Measurements from ENCODE around the gene TAGLN3. TPM values are rescaled to one million over a fixed set of nuclear protein-coding genes. Genes with fewer than 3 reads are reported as not detected.

The TAGLN3 gene
- total RNA-seq, 1 experiment from 2014 or later = 0.37 TPM

GRCh38 chr3:111981457-111981763, 17.3 kb upstream of the TAGLN3 start:
- DNase-seq (ENCODE audit: low spot score) = no peak
- ChIA-PET POLR2A (ENCODE audit: low non-redundant PET) (no interaction called here), CTCF (no interaction called here)
- peaks cover 4% of the 10 kb centered on the region for H3K36me3 ChIP-seq (ENCODE audit: insufficient read depth, low read length, poor library complexity, severe bottlenecking)
- TF ChIP-seq EZH2 (IDR thresholded peaks at IDR 0.05; ENCODE audit: borderline replicate concordance, low read depth, low read length, poor library complexity, severe bottlenecking) (no peak), CTCF (conservative IDR thresholded peaks at IDR 0.05; ENCODE audit: low read depth, low read length) (no peak)
- no peak overlapping the region for H3K27ac ChIP-seq (ENCODE audit: low read depth, low read length, poor library complexity, severe bottlenecking)
- H3K27me3 ChIP-seq (replicated peaks; ENCODE audit: insufficient read depth, low read depth, low read length, poor library complexity) = no peaks in the 10 kb centered on the region
- H3K4me1 ChIP-seq (ENCODE audit: insufficient read depth, low read length, poor library complexity, severe bottlenecking) = peaks cover 7% of the 10 kb centered on the region
- no TSS peak for BruUV-seq (replicated peaks)
- intact Hi-C loops (cut with micrococcal nuclease; ENCODE audit: unreplicated experiment) = no loop called here
- H3K4me3 ChIP-seq (ENCODE audit: low read depth, low read length, poor library complexity, severe bottlenecking) = no peak overlapping the region
- H3K9me3 ChIP-seq (ENCODE audit: low read depth, low read length, poor library complexity, severe bottlenecking) = no peaks in the 10 kb centered on the region

DNA sequence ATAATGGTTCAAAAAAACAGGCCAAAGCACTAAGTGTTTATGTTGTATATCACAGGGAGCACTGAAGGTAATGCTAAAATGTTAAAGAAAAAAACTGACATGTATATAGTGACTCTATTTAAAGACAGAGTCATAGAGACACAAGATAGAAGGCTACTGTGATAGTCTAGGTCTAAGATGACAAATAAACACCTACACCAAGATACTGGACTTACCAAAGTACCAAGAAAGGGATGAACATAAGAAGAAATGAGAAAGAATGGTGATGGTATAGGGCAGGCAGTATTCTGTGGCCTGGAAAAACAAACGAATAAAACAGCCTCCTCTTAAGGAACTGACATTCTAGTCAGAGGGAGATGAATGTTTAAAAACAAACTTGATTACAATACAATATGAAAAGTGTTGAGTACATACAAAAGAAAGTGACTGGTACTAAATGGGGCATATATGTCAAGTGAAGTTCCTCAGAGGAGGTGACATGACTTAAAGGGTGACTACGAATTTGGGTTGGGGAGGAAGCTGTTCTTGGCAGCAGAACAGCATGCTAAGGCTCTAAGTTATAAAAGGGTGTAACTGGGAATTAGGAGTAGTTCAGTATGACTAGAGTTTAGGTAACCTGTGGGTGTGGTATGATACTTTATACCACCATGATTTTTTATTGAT, 14.0 kb upstream of the TAGLN3 start:
- Histone ChIP-seq H3K27me3 (replicated peaks; ENCODE audit: insufficient read depth, low read depth, low read length, poor library complexity) (no peaks in the 10 kb centered on the region), H3K27ac (ENCODE audit: low read depth, low read length, poor library complexity, severe bottlenecking) (no peak overlapping the region), H3K4me1 (ENCODE audit: insufficient read depth, low read length, poor library complexity, severe bottlenecking) (peaks cover 7% of the 10 kb centered on the region), H3K9me3 (ENCODE audit: low read depth, low read length, poor library complexity, severe bottlenecking) (no peaks in the 10 kb centered on the region), H3K4me3 (ENCODE audit: low read depth, low read length, poor library complexity, severe bottlenecking) (no peak overlapping the region), H3K36me3 (ENCODE audit: insufficient read depth, low read length, poor library complexity, severe bottlenecking) (peaks cover 23% of the 10 kb centered on the region)
- BruUV-seq (replicated peaks) = no TSS peak
- TF ChIP-seq CTCF (conservative IDR thresholded peaks at IDR 0.05; ENCODE audit: low read depth, low read length) (no peak), EZH2 (IDR thresholded peaks at IDR 0.05; ENCODE audit: borderline replicate concordance, low read depth, low read length, poor library complexity, severe bottlenecking) (no peak)
- ChIA-PET CTCF (no interaction called here), POLR2A (ENCODE audit: low non-redundant PET) (no interaction called here)
- intact Hi-C loops (cut with micrococcal nuclease; ENCODE audit: unreplicated experiment) = no loop called here
- DNase-seq (ENCODE audit: low spot score) = no peak

GRCh38 chr3:111986800-111987199, 11.9 kb upstream of the TAGLN3 start:
- POLR2A ChIA-PET (ENCODE audit: low non-redundant PET) = no interaction called here

More at GRCh38 chr3:111986800-111987199, 11.9 kb upstream of the TAGLN3 start:
- Histone ChIP-seq H3K36me3 (ENCODE audit: insufficient read depth, low read length, poor library complexity, severe bottlenecking) (peaks cover 36% of the 10 kb centered on the region), H3K4me3 (ENCODE audit: low read depth, low read length, poor library complexity, severe bottlenecking) (no peak overlapping the region), H3K4me1 (ENCODE audit: insufficient read depth, low read length, poor library complexity, severe bottlenecking) (no peaks in the 10 kb centered on the region), H3K9me3 (ENCODE audit: low read depth, low read length, poor library complexity, severe bottlenecking) (no peaks in the 10 kb centered on the region), H3K27ac (ENCODE audit: low read depth, low read length, poor library complexity, severe bottlenecking) (no peak overlapping the region), H3K27me3 (replicated peaks; ENCODE audit: insufficient read depth, low read depth, low read length, poor library complexity) (no peaks in the 10 kb centered on the region)
- TF ChIP-seq EZH2 (IDR thresholded peaks at IDR 0.05; ENCODE audit: borderline replicate concordance, low read depth, low read length, poor library complexity, severe bottlenecking) = no peak
- no peak for TF ChIP-seq CTCF (conservative IDR thresholded peaks at IDR 0.05; ENCODE audit: low read depth, low read length)
- CTCF ChIA-PET = interaction anchor here (1.1 kb wide), 1 partner anchor 27 kb away, joined by 4 read pairs; no protein-coding TSS in a partner anchor
- intact Hi-C loops (cut with micrococcal nuclease; ENCODE audit: unreplicated experiment) = no loop called here
- DNase-seq (ENCODE audit: low spot score) = no peak
- BruUV-seq (replicated peaks) = no TSS peak
